AG10803 (cell line): Measurements from ENCODE around the gene MYBPC2.

Source experiments
- DNase-seq: peaks from one replicate; pipeline ENCODE4 v3.0.0; 2010; ENCODE audit warnings: low read depth
- H3K4me3 ChIP-seq: 2 replicates; pipeline ENCODE4 v1.5.1; 2011; ENCODE audit warnings: mild to moderate bottlenecking, low read length, control low read depth
- CTCF ChIP-seq: conservative IDR thresholded peaks from 2 replicates; pipeline ENCODE4 v1.5.1; 2011; ENCODE audit warnings: mild to moderate bottlenecking, low read length, control low read depth, inconsistent platforms

The MYBPC2 gene

GRCh38 chr19:50476224-50476906 is 43.7 kb downstream of the MYBPC2 start, which contains the start of the genes EMC10 and GARIN5A:
EMC10 (plus strand) TSS chr19:50476507; CDS start chr19:50476545, 38 bp downstream.
GARIN5A (minus strand) TSS chr19:50476848; CDS start chr19:50476388, 460 bp downstream.
- no peak for TF ChIP-seq CTCF
- peak within 1 kb of the TSS; percentile 76 for H3K4me3 ChIP-seq
- peak; percentile 90 for DNase-seq

- no peak for DNase-seq
- no peak for TF ChIP-seq CTCF
- H3K4me3 ChIP-seq: peak overlapping the region; percentile 76
Measured at GRCh38 chr19:50476907-50477238, 44.2 kb downstream of the MYBPC2 start.

- H3K4me3 ChIP-seq: no peak overlapping the region
- DNase-seq: no peak
- no peak for TF ChIP-seq CTCF
Measured at GRCh38 chr19:50477751-50478515, 45.2 kb downstream of the MYBPC2 start.

- TF ChIP-seq CTCF: peak; percentile 72
- peak; percentile 48 for DNase-seq
- no peak overlapping the region for H3K4me3 ChIP-seq
Measured at GRCh38 chr19:50478901-50479715, 46.4 kb downstream of the MYBPC2 start.

- H3K4me3 ChIP-seq: no peak overlapping the region
- no peak for TF ChIP-seq CTCF
- DNase-seq: no peak
Measured at GRCh38 chr19:50479761-50480251, 47.1 kb downstream of the MYBPC2 start.

GRCh38 chr19:50480281-50481111 is 47.8 kb downstream of the MYBPC2 start:
- no peak overlapping the region for H3K4me3 ChIP-seq
- no peak for TF ChIP-seq CTCF
- no peak for DNase-seq
